ENCODE data around the gene UPK1B. TPM values are rescaled to one million over a fixed set of nuclear protein-coding genes. Genes with fewer than 3 reads are reported as not detected.

UPK1B gene
- total and polyA plus RNA-seq, 9 of the 15 experiments (the other 6 are each of a cell fraction or from before 2014, with no cell fraction given) = 0.22 to 1.2 (median 0.51) TPM

- TF ChIP-seq ZNF407 (IDR thresholded peaks at IDR 0.05; ENCODE audit: low read depth) (no peak), HCFC1 (IDR thresholded peaks at IDR 0.05; ENCODE audit: low read depth, low read length) (no peak), ZNF655 (CRISPR knock-in tag; IDR thresholded peaks at IDR 0.05) (no peak), MAX (CRISPR knock-in tag; IDR thresholded peaks at IDR 0.05) (no peak), SRSF3 (IDR thresholded peaks at IDR 0.05; ENCODE audit: insufficient read depth, low read length) (no peak)
Observed at GRCh38 chr3:119219069-119219468, 45.7 kb downstream of the UPK1B start (continued).
